ENCODE measurements around the gene SH2D3C. TPM values are rescaled to one million over a fixed set of nuclear protein-coding genes. Genes with fewer than 3 reads are reported as not detected.
A peak's percentile ranks its signal among the peaks of the same experiment; 100 is the strongest.

Gene SH2D3C, protein sequence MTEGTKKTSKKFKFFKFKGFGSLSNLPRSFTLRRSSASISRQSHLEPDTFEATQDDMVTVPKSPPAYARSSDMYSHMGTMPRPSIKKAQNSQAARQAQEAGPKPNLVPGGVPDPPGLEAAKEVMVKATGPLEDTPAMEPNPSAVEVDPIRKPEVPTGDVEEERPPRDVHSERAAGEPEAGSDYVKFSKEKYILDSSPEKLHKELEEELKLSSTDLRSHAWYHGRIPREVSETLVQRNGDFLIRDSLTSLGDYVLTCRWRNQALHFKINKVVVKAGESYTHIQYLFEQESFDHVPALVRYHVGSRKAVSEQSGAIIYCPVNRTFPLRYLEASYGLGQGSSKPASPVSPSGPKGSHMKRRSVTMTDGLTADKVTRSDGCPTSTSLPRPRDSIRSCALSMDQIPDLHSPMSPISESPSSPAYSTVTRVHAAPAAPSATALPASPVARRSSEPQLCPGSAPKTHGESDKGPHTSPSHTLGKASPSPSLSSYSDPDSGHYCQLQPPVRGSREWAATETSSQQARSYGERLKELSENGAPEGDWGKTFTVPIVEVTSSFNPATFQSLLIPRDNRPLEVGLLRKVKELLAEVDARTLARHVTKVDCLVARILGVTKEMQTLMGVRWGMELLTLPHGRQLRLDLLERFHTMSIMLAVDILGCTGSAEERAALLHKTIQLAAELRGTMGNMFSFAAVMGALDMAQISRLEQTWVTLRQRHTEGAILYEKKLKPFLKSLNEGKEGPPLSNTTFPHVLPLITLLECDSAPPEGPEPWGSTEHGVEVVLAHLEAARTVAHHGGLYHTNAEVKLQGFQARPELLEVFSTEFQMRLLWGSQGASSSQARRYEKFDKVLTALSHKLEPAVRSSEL
- total RNA-seq, result 10 to 100 TPM; 11.5 to 16.5 TPM

DNA sequence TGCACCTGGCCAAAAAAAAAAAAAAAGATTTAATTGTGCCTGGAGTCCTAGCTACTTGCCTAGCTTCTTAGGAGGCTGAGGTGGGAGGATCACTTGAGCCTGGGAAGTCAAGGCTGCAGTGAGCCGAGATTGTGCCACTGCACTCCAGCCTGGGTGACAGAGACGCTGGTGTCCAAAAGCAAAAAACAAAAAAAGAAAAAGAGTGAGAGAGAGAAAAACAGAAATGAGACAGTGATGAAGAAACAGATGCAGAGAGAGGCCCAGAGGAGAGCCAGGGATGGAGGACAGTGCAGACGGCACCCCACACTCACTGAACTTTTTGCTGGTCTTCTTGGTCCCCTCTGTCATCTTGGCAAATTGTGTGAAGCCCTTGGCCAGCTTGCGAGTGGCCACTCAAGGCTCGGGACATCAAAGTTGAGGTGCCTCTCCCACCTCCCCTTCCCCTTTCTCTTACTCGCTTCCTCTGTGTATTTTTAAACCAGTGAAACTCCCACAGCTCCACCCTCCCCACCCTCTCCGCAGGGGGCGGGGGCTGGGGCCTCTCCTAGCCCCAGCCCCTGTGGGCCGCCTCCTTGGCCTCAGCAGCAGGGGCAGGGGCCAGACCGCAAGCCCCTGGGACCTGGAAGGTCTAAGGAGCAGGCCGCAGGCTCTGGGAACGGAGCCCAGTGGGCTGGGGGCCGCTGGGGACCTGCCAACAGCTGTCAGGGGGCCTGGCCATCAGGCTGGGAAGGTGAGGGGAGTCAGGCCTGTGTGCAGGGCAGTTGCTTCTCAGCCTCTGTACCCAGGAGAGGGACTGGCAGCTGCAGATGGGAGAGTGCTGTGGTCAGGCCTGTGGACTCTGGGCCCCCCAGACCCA, at the start of gene SH2D3C:
Gene SH2D3C, minus strand, starts transcription at position 387 of the 856 bp plus-strand sequence. Its CDS starts 39 bp downstream, at position 348.
- Histone ChIP-seq H3K27ac (peak within 1 kb of the TSS; percentile 48 to 59), H3K36me3 (no peaks in the 10 kb centered on the region), H3K4me1 (peaks cover 0 to 21% of the 10 kb centered on the region in 2 donors), H3K27me3 (no peaks in the 10 kb centered on the region), H3K9me3 (no peaks in the 10 kb centered on the region), H3K4me3 (peak within 1 kb of the TSS in 1 of 2 donors; percentile 32)
- TF ChIP-seq, protein P1, sequence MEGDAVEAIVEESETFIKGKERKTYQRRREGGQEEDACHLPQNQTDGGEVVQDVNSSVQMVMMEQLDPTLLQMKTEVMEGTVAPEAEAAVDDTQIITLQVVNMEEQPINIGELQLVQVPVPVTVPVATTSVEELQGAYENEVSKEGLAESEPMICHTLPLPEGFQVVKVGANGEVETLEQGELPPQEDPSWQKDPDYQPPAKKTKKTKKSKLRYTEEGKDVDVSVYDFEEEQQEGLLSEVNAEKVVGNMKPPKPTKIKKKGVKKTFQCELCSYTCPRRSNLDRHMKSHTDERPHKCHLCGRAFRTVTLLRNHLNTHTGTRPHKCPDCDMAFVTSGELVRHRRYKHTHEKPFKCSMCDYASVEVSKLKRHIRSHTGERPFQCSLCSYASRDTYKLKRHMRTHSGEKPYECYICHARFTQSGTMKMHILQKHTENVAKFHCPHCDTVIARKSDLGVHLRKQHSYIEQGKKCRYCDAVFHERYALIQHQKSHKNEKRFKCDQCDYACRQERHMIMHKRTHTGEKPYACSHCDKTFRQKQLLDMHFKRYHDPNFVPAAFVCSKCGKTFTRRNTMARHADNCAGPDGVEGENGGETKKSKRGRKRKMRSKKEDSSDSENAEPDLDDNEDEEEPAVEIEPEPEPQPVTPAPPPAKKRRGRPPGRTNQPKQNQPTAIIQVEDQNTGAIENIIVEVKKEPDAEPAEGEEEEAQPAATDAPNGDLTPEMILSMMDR (IDR thresholded peaks at IDR 0.05), result no peak
- no peak for DNase-seq (ENCODE audit: low spot score)

DNA sequence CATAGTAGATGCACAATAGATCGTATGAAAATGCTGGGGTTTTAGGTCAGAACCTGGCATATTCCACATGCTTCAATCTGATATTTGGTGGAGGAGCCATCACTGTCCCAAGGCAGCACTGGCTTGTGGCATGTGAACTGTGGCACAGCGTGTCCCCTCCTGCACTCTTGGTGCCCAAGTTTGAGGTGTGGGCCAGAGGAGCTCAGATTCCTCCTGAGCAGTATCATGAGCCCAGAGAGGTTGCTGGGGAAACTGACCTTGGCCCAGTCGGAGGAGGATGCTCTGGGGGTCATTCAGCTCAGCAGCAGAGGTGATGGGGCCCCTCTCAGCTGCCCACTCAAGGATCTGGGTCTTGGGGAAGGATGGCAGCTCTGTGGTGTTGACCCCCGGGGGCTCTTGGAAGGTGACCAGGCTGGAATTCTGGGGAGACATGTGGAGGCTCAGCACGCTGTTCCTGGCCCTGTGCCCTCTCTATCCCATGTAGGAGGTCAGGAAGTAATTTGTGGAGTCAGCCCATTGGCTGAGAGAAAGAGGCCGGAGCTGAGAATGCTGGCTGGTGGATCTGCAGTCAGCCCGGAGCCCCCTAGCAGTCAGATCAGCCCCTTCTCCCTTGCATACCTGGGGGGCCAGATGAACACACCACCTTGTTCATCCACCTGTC, 47.9 kb upstream of the SH2D3C start:
- H3K4me1 ChIP-seq, result peaks cover 0 to 51% of the 10 kb centered on the region in 2 donors

DNA sequence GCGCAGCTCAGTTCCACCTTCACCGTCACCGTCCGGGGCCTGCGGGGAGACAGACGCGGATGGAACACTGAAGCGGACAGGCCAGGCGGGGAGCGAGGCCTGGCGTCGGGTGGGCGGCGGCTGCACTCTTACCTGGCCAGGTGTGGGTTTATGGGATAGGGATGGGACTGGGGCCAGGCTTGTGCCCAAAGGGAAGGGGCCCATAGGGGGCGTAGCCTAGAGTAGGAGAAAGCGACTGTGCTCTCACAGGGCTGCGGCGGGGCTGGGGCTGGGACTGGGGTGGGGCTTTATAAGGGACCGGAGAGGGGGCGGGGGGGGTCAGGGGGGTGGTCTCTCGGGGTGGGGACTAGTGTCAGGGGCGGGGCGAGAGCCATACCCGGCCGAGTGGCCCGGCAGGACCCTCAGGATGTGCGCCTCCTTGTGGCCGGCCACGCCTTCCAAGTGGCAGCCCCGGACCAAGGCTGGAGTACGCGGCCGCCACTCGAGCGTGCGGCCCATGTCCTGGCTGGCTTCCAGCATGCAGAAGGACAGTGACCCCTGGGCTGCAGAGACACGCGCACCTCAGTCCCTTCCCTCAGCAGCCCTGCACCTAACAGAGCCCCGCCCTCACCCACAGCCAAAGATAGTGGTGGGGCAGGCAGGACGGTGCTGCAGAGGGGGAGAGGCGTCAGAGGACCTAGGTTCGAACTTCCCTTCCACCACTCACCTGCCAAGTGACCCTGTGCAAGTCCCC, 47.0 kb upstream of the SH2D3C start:
- Histone ChIP-seq H3K4me3 (no peak overlapping the region), H3K4me1 (peaks cover 0 to 49% of the 10 kb centered on the region in 2 donors), H3K36me3 (peaks cover 53% of the 10 kb centered on the region)

More for the DNA sequence above, 47.9 kb upstream of the SH2D3C start:
- TF ChIP-seq, protein P1 (IDR thresholded peaks at IDR 0.05), result no peak
- no peaks in the 10 kb centered on the region for H3K9me3 ChIP-seq
- peak overlapping the region; percentile 1 to 85 for H3K27ac ChIP-seq
- no peak for DNase-seq (ENCODE audit: low spot score)
- no peak overlapping the region for H3K4me3 ChIP-seq
- H3K36me3 ChIP-seq, result peaks cover 44% of the 10 kb centered on the region
- no peaks in the 10 kb centered on the region for H3K27me3 ChIP-seq

DNA sequence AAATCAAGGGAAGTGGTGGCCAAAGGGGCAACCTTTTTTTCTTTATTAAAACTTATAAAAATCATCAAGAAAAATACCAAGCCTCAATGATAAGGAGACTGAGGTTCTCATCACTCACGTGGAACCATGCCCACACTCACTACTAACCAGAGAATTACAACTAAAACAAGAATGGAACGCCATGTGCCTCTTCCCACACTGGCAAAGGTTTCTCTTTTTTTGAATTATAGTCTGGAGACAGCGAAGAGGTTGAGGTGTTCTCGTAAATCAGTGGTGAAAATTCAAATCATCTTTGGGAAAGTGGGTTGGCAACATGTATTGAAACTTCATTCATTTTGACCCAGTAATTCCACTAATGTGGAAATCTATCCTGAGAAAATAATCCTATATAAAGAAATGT, 43.6 kb upstream of the SH2D3C start:
- Histone ChIP-seq H3K4me3 (no peak overlapping the region), H3K36me3 (peaks cover 79% of the 10 kb centered on the region), H3K27me3 (no peaks in the 10 kb centered on the region), H3K27ac (no peak overlapping the region), H3K4me1 (peaks cover 0 to 30% of the 10 kb centered on the region in 2 donors), H3K9me3 (no peaks in the 10 kb centered on the region)
- no peak for DNase-seq (ENCODE audit: low spot score)
- TF ChIP-seq, protein P1 (IDR thresholded peaks at IDR 0.05), result no peak

More for the DNA sequence above, 47.0 kb upstream of the SH2D3C start:
- no peak for DNase-seq (ENCODE audit: low spot score)
- peak overlapping the region; percentile 40 to 85 for H3K27ac ChIP-seq
- no peaks in the 10 kb centered on the region for H3K9me3 ChIP-seq
- TF ChIP-seq, protein P1 (IDR thresholded peaks at IDR 0.05), result peak; percentile 38 to 64
- no peaks in the 10 kb centered on the region for H3K27me3 ChIP-seq
